Measurements from ENCODE around the gene COL13A1. TPM values are rescaled to one million over a fixed set of nuclear protein-coding genes. Genes with fewer than 3 reads are reported as not detected.

Gene COL13A1
- total RNA-seq, 1 donor from 2014 or later, result 13.0 TPM

- H3K9ac ChIP-seq (ENCODE audit: low read depth in 1 of 3, low read length in 3 of 3), result no peak overlapping the region
- no peak overlapping the region for H3K27ac ChIP-seq (ENCODE audit: low read depth, low read length)
- no peaks in the 10 kb centered on the region for H3K36me3 ChIP-seq (ENCODE audit: control insufficient read depth in 3 of 3, insufficient read depth in 3 of 3, low read length in 3 of 3)
- peaks cover 3 to 21% (median 3%) of the 10 kb centered on the region in 3 donors for H3K27me3 ChIP-seq (ENCODE audit: control insufficient read depth in 3 of 3, insufficient read depth in 3 of 3, low read length in 3 of 3)
- H3K4me3 ChIP-seq (ENCODE audit: low read length in 3 of 3), result no peak overlapping the region
- no peaks in the 10 kb centered on the region for H3K4me1 ChIP-seq (ENCODE audit: control insufficient read depth in 3 of 3, insufficient read depth in 3 of 3, low read length in 3 of 3)
- no peaks in the 10 kb centered on the region for H3K9me3 ChIP-seq (ENCODE audit: control insufficient read depth in 3 of 3, low read length in 3 of 3)
These were observed 14.9 kb upstream of the COL13A1 start for GRCh38 chr10:69786791-69787190.

DNA sequence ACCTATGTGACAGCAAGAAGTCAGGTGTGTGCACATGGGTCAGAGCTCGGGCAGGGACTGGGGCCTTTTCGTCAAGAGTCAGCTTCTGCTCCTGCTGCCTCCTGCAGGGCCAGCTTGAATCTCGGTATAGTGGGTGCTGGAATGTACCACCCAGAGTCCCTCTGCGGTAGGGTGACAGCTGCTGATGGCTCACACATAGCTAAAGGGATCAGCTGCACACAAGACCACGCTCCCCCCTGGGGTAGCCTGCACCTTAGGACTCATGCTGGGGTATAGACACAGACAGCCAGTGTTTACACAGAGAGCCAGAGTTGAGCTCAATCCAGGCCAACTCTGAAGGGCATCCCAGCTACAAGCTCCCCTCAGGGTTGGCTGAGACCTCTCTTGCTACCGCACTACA lies 14.0 kb upstream of the COL13A1 start:
- H3K27ac ChIP-seq (ENCODE audit: low read depth, low read length), result no peak overlapping the region
- H3K36me3 ChIP-seq (ENCODE audit: control insufficient read depth in 3 of 3, insufficient read depth in 3 of 3, low read length in 3 of 3), result no peaks in the 10 kb centered on the region
- no peak overlapping the region for H3K9ac ChIP-seq (ENCODE audit: low read depth in 1 of 3, low read length in 3 of 3)
- no peak overlapping the region for H3K4me3 ChIP-seq (ENCODE audit: low read length in 3 of 3)
- no peaks in the 10 kb centered on the region for H3K4me1 ChIP-seq (ENCODE audit: control insufficient read depth in 3 of 3, insufficient read depth in 3 of 3, low read length in 3 of 3)
- H3K9me3 ChIP-seq (ENCODE audit: control insufficient read depth in 3 of 3, low read length in 3 of 3), result no peaks in the 10 kb centered on the region
- H3K27me3 ChIP-seq (ENCODE audit: control insufficient read depth in 3 of 3, insufficient read depth in 3 of 3, low read length in 3 of 3), result peaks cover 0 to 15% (median 3%) of the 10 kb centered on the region in 3 donors

DNA sequence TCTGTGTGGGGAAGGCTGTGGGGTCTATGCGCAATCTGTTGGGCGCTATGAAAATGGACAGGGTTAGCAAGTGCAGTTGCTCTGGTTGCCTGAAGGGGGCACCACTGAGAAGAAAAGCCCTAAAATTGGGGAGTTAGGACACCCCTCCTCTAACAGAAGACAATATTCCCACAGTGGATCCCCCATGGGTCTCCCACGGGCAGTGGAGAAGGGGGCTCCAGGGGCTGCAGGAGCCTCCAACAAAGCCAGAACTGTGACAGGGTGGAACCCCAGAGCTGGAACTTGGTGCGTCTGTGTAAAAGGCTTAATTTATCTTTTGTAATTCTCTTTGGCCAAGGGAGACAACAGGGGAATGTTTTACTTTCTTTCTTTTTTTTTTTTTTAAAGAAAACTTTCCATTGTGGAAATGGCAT lies 12.5 kb upstream of the COL13A1 start:
- Histone ChIP-seq H3K27ac (ENCODE audit: low read depth, low read length) (no peak overlapping the region), H3K9me3 (ENCODE audit: control insufficient read depth in 3 of 3, low read length in 3 of 3) (no peaks in the 10 kb centered on the region), H3K27me3 (ENCODE audit: control insufficient read depth in 3 of 3, insufficient read depth in 3 of 3, low read length in 3 of 3) (peaks cover 0 to 15% (median 0%) of the 10 kb centered on the region in 3 donors), H3K36me3 (ENCODE audit: control insufficient read depth in 3 of 3, insufficient read depth in 3 of 3, low read length in 3 of 3) (no peaks in the 10 kb centered on the region), H3K9ac (ENCODE audit: low read depth in 1 of 3, low read length in 3 of 3) (no peak overlapping the region), H3K4me3 (ENCODE audit: low read length in 3 of 3) (no peak overlapping the region), H3K4me1 (ENCODE audit: control insufficient read depth in 3 of 3, insufficient read depth in 3 of 3, low read length in 3 of 3) (no peaks in the 10 kb centered on the region)

DNA sequence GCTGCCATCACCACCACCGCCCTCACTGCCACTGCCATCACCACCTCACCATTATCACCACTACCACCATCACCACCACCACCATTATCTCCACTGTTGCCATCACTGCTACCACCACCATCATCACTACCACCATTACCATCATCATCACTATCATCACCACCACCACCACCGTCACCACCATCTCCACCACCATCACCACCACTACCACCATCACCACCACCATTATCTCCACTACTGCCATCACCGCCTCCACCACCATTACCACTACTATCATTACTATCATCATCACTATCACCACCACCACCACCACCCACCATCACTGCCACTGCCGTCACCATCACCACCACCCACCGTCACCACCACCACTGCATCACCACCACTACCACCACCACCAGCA lies 9.9 kb upstream of the COL13A1 start:
- no peak overlapping the region for H3K27ac ChIP-seq (ENCODE audit: low read depth, low read length)
- no peak overlapping the region for H3K9ac ChIP-seq (ENCODE audit: low read depth in 1 of 3, low read length in 3 of 3)
- H3K4me3 ChIP-seq (ENCODE audit: low read length in 3 of 3), result no peak overlapping the region
- H3K4me1 ChIP-seq (ENCODE audit: control insufficient read depth in 3 of 3, insufficient read depth in 3 of 3, low read length in 3 of 3), result no peaks in the 10 kb centered on the region
- H3K9me3 ChIP-seq (ENCODE audit: control insufficient read depth in 3 of 3, low read length in 3 of 3), result peaks cover 3 to 6% (median 4%) of the 10 kb centered on the region in 3 donors
- H3K36me3 ChIP-seq (ENCODE audit: control insufficient read depth in 3 of 3, insufficient read depth in 3 of 3, low read length in 3 of 3), result no peaks in the 10 kb centered on the region
- peaks cover 0 to 10% (median 0%) of the 10 kb centered on the region in 3 donors for H3K27me3 ChIP-seq (ENCODE audit: control insufficient read depth in 3 of 3, insufficient read depth in 3 of 3, low read length in 3 of 3)

GRCh38 chr10:69792341-69792740 lies 9.4 kb upstream of the COL13A1 start:
- Histone ChIP-seq H3K9me3 (ENCODE audit: control insufficient read depth in 3 of 3, low read length in 3 of 3) (peaks cover 3 to 6% (median 4%) of the 10 kb centered on the region in 3 donors), H3K36me3 (ENCODE audit: control insufficient read depth in 3 of 3, insufficient read depth in 3 of 3, low read length in 3 of 3) (no peaks in the 10 kb centered on the region), H3K27me3 (ENCODE audit: control insufficient read depth in 3 of 3, insufficient read depth in 3 of 3, low read length in 3 of 3) (peaks cover 0 to 8% (median 0%) of the 10 kb centered on the region in 3 donors), H3K4me3 (ENCODE audit: low read length in 3 of 3) (no peak overlapping the region), H3K27ac (ENCODE audit: low read depth, low read length) (no peak overlapping the region), H3K4me1 (ENCODE audit: control insufficient read depth in 3 of 3, insufficient read depth in 3 of 3, low read length in 3 of 3) (no peaks in the 10 kb centered on the region), H3K9ac (ENCODE audit: low read depth in 1 of 3, low read length in 3 of 3) (no peak overlapping the region)

- Histone ChIP-seq H3K9ac (ENCODE audit: low read depth in 1 of 3, low read length in 3 of 3) (no peak overlapping the region), H3K27ac (ENCODE audit: low read depth, low read length) (no peak overlapping the region), H3K36me3 (ENCODE audit: control insufficient read depth in 3 of 3, insufficient read depth in 3 of 3, low read length in 3 of 3) (no peaks in the 10 kb centered on the region), H3K4me3 (ENCODE audit: low read length in 3 of 3) (no peak overlapping the region), H3K4me1 (ENCODE audit: control insufficient read depth in 3 of 3, insufficient read depth in 3 of 3, low read length in 3 of 3) (no peaks in the 10 kb centered on the region), H3K9me3 (ENCODE audit: control insufficient read depth in 3 of 3, low read length in 3 of 3) (peaks cover 3 to 6% (median 4%) of the 10 kb centered on the region in 3 donors), H3K27me3 (ENCODE audit: control insufficient read depth in 3 of 3, insufficient read depth in 3 of 3, low read length in 3 of 3) (peaks cover 0 to 4% (median 0%) of the 10 kb centered on the region in 3 donors)
These were observed 7.0 kb upstream of the COL13A1 start for GRCh38 chr10:69794673-69795072.

GRCh38 chr10:69795242-69795934 lies 6.3 kb upstream of the COL13A1 start:
- Histone ChIP-seq H3K4me1 (ENCODE audit: control insufficient read depth in 3 of 3, insufficient read depth in 3 of 3, low read length in 3 of 3) (no peaks in the 10 kb centered on the region), H3K27me3 (ENCODE audit: control insufficient read depth in 3 of 3, insufficient read depth in 3 of 3, low read length in 3 of 3) (peaks cover 0 to 4% (median 0%) of the 10 kb centered on the region in 3 donors), H3K36me3 (ENCODE audit: control insufficient read depth in 3 of 3, insufficient read depth in 3 of 3, low read length in 3 of 3) (no peaks in the 10 kb centered on the region), H3K9ac (ENCODE audit: low read depth in 1 of 3, low read length in 3 of 3) (no peak overlapping the region), H3K9me3 (ENCODE audit: control insufficient read depth in 3 of 3, low read length in 3 of 3) (peaks cover 3 to 6% (median 4%) of the 10 kb centered on the region in 3 donors), H3K4me3 (ENCODE audit: low read length in 3 of 3) (no peak overlapping the region), H3K27ac (ENCODE audit: low read depth, low read length) (no peak overlapping the region)

DNA sequence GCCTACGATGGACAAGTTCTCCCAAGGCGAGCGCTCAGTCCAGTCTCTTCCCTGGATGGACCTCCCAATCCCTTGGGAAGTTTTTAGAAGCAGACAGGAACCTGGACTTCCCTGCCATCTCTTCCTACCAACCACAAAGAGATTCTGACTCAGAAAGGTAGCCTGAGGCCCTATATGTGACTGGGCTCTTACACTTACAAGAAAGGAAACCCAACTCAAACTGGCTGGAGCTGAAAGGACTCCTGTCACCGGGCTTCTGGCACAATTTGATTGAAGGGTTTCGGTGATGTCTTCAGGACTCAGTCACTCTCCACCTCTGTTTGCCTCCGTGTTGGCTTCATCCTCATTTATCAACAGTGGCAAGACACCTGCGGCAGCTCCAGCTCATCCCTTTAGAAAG lies 3.7 kb upstream of the COL13A1 start:
- Histone ChIP-seq H3K27ac (ENCODE audit: low read depth, low read length) (no peak overlapping the region), H3K4me1 (ENCODE audit: control insufficient read depth in 3 of 3, insufficient read depth in 3 of 3, low read length in 3 of 3) (peaks cover 6 to 21% (median 18%) of the 10 kb centered on the region in 3 donors), H3K9ac (ENCODE audit: low read depth in 1 of 3, low read length in 3 of 3) (no peak overlapping the region), H3K9me3 (ENCODE audit: control insufficient read depth in 3 of 3, low read length in 3 of 3) (peaks cover 3 to 6% (median 4%) of the 10 kb centered on the region in 3 donors), H3K36me3 (ENCODE audit: control insufficient read depth in 3 of 3, insufficient read depth in 3 of 3, low read length in 3 of 3) (no peaks in the 10 kb centered on the region), H3K27me3 (ENCODE audit: control insufficient read depth in 3 of 3, insufficient read depth in 3 of 3, low read length in 3 of 3) (peaks cover 3 to 6% (median 3%) of the 10 kb centered on the region in 3 donors), H3K4me3 (ENCODE audit: low read length in 3 of 3) (no peak overlapping the region)

DNA sequence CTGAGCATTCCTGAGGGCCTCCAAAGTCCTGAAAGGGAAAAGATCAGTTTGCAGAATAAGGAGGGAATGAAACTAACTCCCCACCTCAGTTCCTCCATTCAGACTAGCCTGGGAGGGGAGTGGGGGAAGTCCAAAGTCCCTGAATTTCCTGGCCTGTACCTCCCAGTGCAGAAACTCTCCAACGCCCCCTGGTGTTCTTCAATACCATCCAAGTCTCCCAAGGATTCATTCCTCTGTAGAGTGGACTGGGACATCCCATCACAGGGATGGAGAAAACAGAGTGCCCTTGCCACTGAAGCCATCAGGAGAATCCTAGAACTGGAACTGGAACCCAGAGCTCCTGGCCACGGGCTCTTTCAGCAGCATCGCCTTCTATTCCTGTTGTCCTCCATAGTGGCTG lies 1.6 kb upstream of the COL13A1 start:
- Histone ChIP-seq H3K4me1 (ENCODE audit: control insufficient read depth in 3 of 3, insufficient read depth in 3 of 3, low read length in 3 of 3) (peaks cover 6 to 33% (median 25%) of the 10 kb centered on the region in 3 donors), H3K4me3 (ENCODE audit: low read length in 3 of 3) (no peak overlapping the region), H3K27ac (ENCODE audit: low read depth, low read length) (no peak overlapping the region), H3K9me3 (ENCODE audit: control insufficient read depth in 3 of 3, low read length in 3 of 3) (peaks cover 3 to 6% (median 4%) of the 10 kb centered on the region in 3 donors), H3K27me3 (ENCODE audit: control insufficient read depth in 3 of 3, insufficient read depth in 3 of 3, low read length in 3 of 3) (peaks cover 3 to 11% (median 9%) of the 10 kb centered on the region in 3 donors), H3K9ac (ENCODE audit: low read depth in 1 of 3, low read length in 3 of 3) (no peak overlapping the region), H3K36me3 (ENCODE audit: control insufficient read depth in 3 of 3, insufficient read depth in 3 of 3, low read length in 3 of 3) (no peaks in the 10 kb centered on the region)

GRCh38 chr10:69800665-69801064 lies 1.0 kb upstream of the COL13A1 start:
- Histone ChIP-seq H3K27ac (ENCODE audit: low read depth, low read length) (no peak overlapping the region), H3K4me1 (ENCODE audit: control insufficient read depth in 3 of 3, insufficient read depth in 3 of 3, low read length in 3 of 3) (peaks cover 6 to 33% (median 25%) of the 10 kb centered on the region in 3 donors), H3K36me3 (ENCODE audit: control insufficient read depth in 3 of 3, insufficient read depth in 3 of 3, low read length in 3 of 3) (no peaks in the 10 kb centered on the region), H3K4me3 (ENCODE audit: low read length in 3 of 3) (no peak overlapping the region), H3K27me3 (ENCODE audit: control insufficient read depth in 3 of 3, insufficient read depth in 3 of 3, low read length in 3 of 3) (peaks cover 3 to 11% (median 9%) of the 10 kb centered on the region in 3 donors), H3K9ac (ENCODE audit: low read depth in 1 of 3, low read length in 3 of 3) (peak overlapping the region in 1 of 3 donors; percentile 88), H3K9me3 (ENCODE audit: control insufficient read depth in 3 of 3, low read length in 3 of 3) (peaks cover 3 to 4% (median 4%) of the 10 kb centered on the region in 3 donors)
